Measurements from ENCODE around the gene LIFR. TPM values are rescaled to one million over a fixed set of nuclear protein-coding genes. Genes with fewer than 3 reads are reported as not detected.

LIFR gene
- polyA plus RNA-seq, 1 donor from 2014 or later = 5.8 TPM

DNA sequence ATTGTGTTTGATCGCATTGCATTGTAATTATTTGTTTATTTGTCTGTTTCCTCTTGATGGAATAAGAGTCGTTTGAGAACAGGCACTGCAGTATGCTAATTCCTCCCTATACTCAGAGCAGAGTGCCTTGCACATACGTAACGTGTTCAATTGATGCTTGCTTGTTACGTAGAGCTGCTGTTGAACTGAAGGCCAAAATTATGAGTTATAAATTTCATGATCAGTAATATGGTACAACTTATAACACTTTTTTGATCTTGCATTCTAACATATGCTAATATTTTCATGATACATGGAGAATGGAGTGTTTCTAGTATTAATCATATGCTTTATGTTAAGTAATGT lies 26.5 kb upstream of the LIFR start:
- H3K79me2 ChIP-seq (replicated peaks; ENCODE audit: insufficient read depth, low read length) = no peaks in the 10 kb centered on the region
- no peaks in the 10 kb centered on the region for H3K9me2 ChIP-seq (ENCODE audit: insufficient read depth, low read length)
- H3K27me3 ChIP-seq (ENCODE audit: insufficient read depth, low read depth, low read length) = no peaks in the 10 kb centered on the region
- no peak overlapping the region for H3K9ac ChIP-seq (ENCODE audit: low read length)
- no peaks in the 10 kb centered on the region for H3F3A ChIP-seq (ENCODE audit: insufficient read depth, low read length, poor library complexity, severe bottlenecking)
- H3K4me2 ChIP-seq (ENCODE audit: low read length) = no peak overlapping the region
- TF ChIP-seq SMC3 (conservative IDR thresholded peaks at IDR 0.05; ENCODE audit: poor library complexity) (no peak), TAF1 (IDR thresholded peaks at IDR 0.05; ENCODE audit: low read depth) (no peak), EZH2 (IDR thresholded peaks at IDR 0.05; ENCODE audit: borderline replicate concordance, insufficient read depth, low read length, poor library complexity, severe bottlenecking) (no peak), MXI1 (conservative IDR thresholded peaks at IDR 0.05; ENCODE audit: poor library complexity, severe bottlenecking) (no peak), POLR2AphosphoS5 (IDR thresholded peaks at IDR 0.05) (no peak), RAD21 (conservative IDR thresholded peaks at IDR 0.05) (no peak), EP300 (conservative IDR thresholded peaks at IDR 0.05; ENCODE audit: poor library complexity, severe bottlenecking) (no peak)
- TF ChIP-seq, protein P1, sequence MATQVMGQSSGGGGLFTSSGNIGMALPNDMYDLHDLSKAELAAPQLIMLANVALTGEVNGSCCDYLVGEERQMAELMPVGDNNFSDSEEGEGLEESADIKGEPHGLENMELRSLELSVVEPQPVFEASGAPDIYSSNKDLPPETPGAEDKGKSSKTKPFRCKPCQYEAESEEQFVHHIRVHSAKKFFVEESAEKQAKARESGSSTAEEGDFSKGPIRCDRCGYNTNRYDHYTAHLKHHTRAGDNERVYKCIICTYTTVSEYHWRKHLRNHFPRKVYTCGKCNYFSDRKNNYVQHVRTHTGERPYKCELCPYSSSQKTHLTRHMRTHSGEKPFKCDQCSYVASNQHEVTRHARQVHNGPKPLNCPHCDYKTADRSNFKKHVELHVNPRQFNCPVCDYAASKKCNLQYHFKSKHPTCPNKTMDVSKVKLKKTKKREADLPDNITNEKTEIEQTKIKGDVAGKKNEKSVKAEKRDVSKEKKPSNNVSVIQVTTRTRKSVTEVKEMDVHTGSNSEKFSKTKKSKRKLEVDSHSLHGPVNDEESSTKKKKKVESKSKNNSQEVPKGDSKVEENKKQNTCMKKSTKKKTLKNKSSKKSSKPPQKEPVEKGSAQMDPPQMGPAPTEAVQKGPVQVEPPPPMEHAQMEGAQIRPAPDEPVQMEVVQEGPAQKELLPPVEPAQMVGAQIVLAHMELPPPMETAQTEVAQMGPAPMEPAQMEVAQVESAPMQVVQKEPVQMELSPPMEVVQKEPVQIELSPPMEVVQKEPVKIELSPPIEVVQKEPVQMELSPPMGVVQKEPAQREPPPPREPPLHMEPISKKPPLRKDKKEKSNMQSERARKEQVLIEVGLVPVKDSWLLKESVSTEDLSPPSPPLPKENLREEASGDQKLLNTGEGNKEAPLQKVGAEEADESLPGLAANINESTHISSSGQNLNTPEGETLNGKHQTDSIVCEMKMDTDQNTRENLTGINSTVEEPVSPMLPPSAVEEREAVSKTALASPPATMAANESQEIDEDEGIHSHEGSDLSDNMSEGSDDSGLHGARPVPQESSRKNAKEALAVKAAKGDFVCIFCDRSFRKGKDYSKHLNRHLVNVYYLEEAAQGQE (IDR thresholded peaks at IDR 0.05; ENCODE audit: borderline replicate concordance) = no peak
- TF ChIP-seq, protein P2, sequence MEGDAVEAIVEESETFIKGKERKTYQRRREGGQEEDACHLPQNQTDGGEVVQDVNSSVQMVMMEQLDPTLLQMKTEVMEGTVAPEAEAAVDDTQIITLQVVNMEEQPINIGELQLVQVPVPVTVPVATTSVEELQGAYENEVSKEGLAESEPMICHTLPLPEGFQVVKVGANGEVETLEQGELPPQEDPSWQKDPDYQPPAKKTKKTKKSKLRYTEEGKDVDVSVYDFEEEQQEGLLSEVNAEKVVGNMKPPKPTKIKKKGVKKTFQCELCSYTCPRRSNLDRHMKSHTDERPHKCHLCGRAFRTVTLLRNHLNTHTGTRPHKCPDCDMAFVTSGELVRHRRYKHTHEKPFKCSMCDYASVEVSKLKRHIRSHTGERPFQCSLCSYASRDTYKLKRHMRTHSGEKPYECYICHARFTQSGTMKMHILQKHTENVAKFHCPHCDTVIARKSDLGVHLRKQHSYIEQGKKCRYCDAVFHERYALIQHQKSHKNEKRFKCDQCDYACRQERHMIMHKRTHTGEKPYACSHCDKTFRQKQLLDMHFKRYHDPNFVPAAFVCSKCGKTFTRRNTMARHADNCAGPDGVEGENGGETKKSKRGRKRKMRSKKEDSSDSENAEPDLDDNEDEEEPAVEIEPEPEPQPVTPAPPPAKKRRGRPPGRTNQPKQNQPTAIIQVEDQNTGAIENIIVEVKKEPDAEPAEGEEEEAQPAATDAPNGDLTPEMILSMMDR (IDR thresholded peaks at IDR 0.05; ENCODE audit: poor library complexity, severe bottlenecking) = no peak
- no peaks in the 10 kb centered on the region for H3K36me3 ChIP-seq (ENCODE audit: insufficient read depth, low read length)
- no peaks in the 10 kb centered on the region for H3K9me3 ChIP-seq (ENCODE audit: low read length)
- no peak overlapping the region for H3K27ac ChIP-seq (ENCODE audit: low read length)
- H2AFZ ChIP-seq (ENCODE audit: low read depth, low read length) = no peak overlapping the region
- no peak overlapping the region for H3K4me3 ChIP-seq (ENCODE audit: low read length)
- H4K20me1 ChIP-seq (ENCODE audit: insufficient read depth) = no peaks in the 10 kb centered on the region

DNA sequence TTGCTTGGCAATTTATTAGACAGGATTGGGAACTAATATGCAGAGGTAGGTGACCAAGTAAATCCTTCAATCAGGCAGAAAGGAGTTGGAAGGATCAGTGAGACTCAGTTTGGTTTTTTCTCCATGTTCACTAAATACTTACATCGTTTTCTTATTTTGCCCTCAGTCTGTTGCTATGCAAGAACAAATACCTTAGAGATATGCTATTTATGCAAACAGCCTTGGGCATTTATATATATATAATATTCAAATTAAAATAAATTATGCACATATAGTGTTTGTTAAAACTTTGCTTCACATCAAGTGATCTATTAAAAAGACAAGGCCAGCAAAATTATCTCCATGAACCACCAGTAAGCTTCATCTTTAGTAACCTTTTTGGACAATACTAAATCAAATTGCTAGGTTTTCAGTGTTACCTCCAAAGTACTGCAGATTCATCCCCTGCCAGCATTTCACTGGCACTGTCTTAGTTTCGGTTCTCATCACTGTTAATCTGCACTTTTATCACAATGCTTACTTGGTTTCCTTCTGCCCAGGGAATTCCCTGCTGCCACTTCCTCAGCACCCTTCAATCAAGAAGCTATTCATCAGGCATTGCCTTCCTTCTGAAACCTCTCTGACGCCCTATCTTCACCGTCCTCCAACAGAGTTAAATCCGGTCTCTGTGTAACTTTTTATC lies 26.0 kb upstream of the LIFR start:
- Histone ChIP-seq H3K27ac (ENCODE audit: low read length) (no peak overlapping the region), H3K36me3 (ENCODE audit: insufficient read depth, low read length) (no peaks in the 10 kb centered on the region), H3K4me3 (ENCODE audit: low read length) (no peak overlapping the region), H3K4me2 (ENCODE audit: low read length) (no peak overlapping the region), H2AFZ (ENCODE audit: low read depth, low read length) (no peak overlapping the region), H3K27me3 (ENCODE audit: insufficient read depth, low read depth, low read length) (no peaks in the 10 kb centered on the region), H3K9ac (ENCODE audit: low read length) (no peak overlapping the region), H4K20me1 (ENCODE audit: insufficient read depth) (no peaks in the 10 kb centered on the region), H3K79me2 (replicated peaks; ENCODE audit: insufficient read depth, low read length) (no peaks in the 10 kb centered on the region), H3K9me2 (ENCODE audit: insufficient read depth, low read length) (no peaks in the 10 kb centered on the region), H3F3A (ENCODE audit: insufficient read depth, low read length, poor library complexity, severe bottlenecking) (peaks cover 1% of the 10 kb centered on the region), H3K9me3 (ENCODE audit: low read length) (no peaks in the 10 kb centered on the region)
- TF ChIP-seq, protein P1 (IDR thresholded peaks at IDR 0.05; ENCODE audit: borderline replicate concordance) = no peak
- TF ChIP-seq EP300 (conservative IDR thresholded peaks at IDR 0.05; ENCODE audit: poor library complexity, severe bottlenecking) (no peak), RAD21 (conservative IDR thresholded peaks at IDR 0.05) (no peak), POLR2AphosphoS5 (IDR thresholded peaks at IDR 0.05) (no peak), MXI1 (conservative IDR thresholded peaks at IDR 0.05; ENCODE audit: poor library complexity, severe bottlenecking) (no peak), EZH2 (IDR thresholded peaks at IDR 0.05; ENCODE audit: borderline replicate concordance, insufficient read depth, low read length, poor library complexity, severe bottlenecking) (no peak), TAF1 (IDR thresholded peaks at IDR 0.05; ENCODE audit: low read depth) (no peak), SMC3 (conservative IDR thresholded peaks at IDR 0.05; ENCODE audit: poor library complexity) (no peak)
- TF ChIP-seq, protein P2 (IDR thresholded peaks at IDR 0.05; ENCODE audit: poor library complexity, severe bottlenecking) = no peak

All from neural cell (in vitro differentiated cells).